Measurements from ENCODE around the gene LITAFD.

DNA sequence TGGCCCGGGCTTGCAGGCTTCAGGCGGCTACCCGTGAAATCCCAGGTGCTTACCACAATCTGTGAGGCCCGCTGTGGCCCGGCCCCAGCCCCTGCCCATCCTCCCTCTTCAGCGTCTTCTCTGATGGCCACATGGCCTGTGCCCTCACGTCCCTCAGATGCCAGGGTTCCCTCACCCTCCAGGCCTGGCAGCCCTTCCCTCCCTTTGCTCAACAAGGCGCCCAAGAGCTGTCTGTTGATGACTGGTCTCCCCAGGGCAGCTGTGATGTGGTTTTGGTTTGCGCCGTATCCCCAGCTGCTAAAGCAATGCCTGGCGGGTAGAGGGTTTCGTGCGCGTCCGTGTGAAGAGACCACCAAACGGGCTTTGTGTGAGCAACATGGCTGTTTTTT lies 49.4 kb upstream of the LITAFD start:
- TF ChIP-seq, protein P1, sequence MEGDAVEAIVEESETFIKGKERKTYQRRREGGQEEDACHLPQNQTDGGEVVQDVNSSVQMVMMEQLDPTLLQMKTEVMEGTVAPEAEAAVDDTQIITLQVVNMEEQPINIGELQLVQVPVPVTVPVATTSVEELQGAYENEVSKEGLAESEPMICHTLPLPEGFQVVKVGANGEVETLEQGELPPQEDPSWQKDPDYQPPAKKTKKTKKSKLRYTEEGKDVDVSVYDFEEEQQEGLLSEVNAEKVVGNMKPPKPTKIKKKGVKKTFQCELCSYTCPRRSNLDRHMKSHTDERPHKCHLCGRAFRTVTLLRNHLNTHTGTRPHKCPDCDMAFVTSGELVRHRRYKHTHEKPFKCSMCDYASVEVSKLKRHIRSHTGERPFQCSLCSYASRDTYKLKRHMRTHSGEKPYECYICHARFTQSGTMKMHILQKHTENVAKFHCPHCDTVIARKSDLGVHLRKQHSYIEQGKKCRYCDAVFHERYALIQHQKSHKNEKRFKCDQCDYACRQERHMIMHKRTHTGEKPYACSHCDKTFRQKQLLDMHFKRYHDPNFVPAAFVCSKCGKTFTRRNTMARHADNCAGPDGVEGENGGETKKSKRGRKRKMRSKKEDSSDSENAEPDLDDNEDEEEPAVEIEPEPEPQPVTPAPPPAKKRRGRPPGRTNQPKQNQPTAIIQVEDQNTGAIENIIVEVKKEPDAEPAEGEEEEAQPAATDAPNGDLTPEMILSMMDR (IDR thresholded peaks at IDR 0.05), result no peak
- TF ChIP-seq POLR2A (IDR thresholded peaks at IDR 0.05), result no peak

Data from tibial nerve (tissue), 3 donors.